ENCODE results near the gene LMTK3.
"Not testable (repeated sequence)": the region's sequence is repeated elsewhere in the genome, so short reads cannot be mapped to it uniquely, and the experiment has no call there.

The LMTK3 gene

GRCh38 chr19:48524732-48525131, 13.1 kb upstream of the LMTK3 start:
- H3K27ac ChIP-seq (ENCODE audit: insufficient read depth in 1 of 2, low read depth in 1 of 2, low read length in 2 of 2, poor library complexity in 1 of 2, severe bottlenecking in 2 of 2) = no peak overlapping the region
- WGBS (ENCODE audit: insufficient coverage) = 90% methylated on average over 5 of the region's 5 CpGs
- ChIA-PET CTCF (no interaction called here), POLR2A (no interaction called here)
- no peak overlapping the region for H3K4me3 ChIP-seq (ENCODE audit: control insufficient read depth in 1 of 7, extremely low read depth in 1 of 7, insufficient read depth in 4 of 7, low read depth in 2 of 7, low read length in 6 of 7)
- no peaks in the 10 kb centered on the region for H3K27me3 ChIP-seq (replicated peaks in 2 of 5; ENCODE audit: control insufficient read depth in 4 of 5, insufficient read depth in 5 of 5, low read length in 4 of 5)
- DNase-seq = no peak
- H3K36me3 ChIP-seq (ENCODE audit: control insufficient read depth in 4 of 4, insufficient read depth in 4 of 4, low read length in 3 of 4) = no peaks in the 10 kb centered on the region
- H3K4me1 ChIP-seq (ENCODE audit: control extremely low read depth in 1 of 4, control insufficient read depth in 4 of 4, insufficient read depth in 4 of 4, low read length in 3 of 4) = no peaks in the 10 kb centered on the region
- H3K9me3 ChIP-seq (ENCODE audit: control extremely low read depth in 1 of 5, control insufficient read depth in 4 of 5, insufficient read depth in 2 of 5, low read depth in 1 of 5, low read length in 4 of 5) = peaks cover 0 to 30% (median 12%) of the 10 kb centered on the region in 5 experiments

GRCh38 chr19:48524221-48524620, 12.6 kb upstream of the LMTK3 start:
- H3K4me3 ChIP-seq (ENCODE audit: control insufficient read depth in 1 of 7, extremely low read depth in 1 of 7, insufficient read depth in 4 of 7, low read depth in 2 of 7, low read length in 6 of 7) = no peak overlapping the region
- POLR2A ChIA-PET = no interaction called here
- no peak for DNase-seq
- H3K4me1 ChIP-seq (ENCODE audit: control extremely low read depth in 1 of 4, control insufficient read depth in 4 of 4, insufficient read depth in 4 of 4, low read length in 3 of 4) = no peaks in the 10 kb centered on the region
- H3K36me3 ChIP-seq (ENCODE audit: control insufficient read depth in 4 of 4, insufficient read depth in 4 of 4, low read length in 3 of 4) = no peaks in the 10 kb centered on the region
- CTCF ChIA-PET = interaction anchor here (0.8 kb wide), 1 partner anchor 17 kb away, joined by 4 read pairs; no protein-coding TSS in a partner anchor
- H3K27ac ChIP-seq (ENCODE audit: insufficient read depth in 1 of 2, low read depth in 1 of 2, low read length in 2 of 2, poor library complexity in 1 of 2, severe bottlenecking in 2 of 2) = no peak overlapping the region
- WGBS (ENCODE audit: insufficient coverage) = 90% methylated on average over 2 of the region's 2 CpGs
- H3K27me3 ChIP-seq (replicated peaks in 2 of 5; ENCODE audit: control insufficient read depth in 4 of 5, insufficient read depth in 5 of 5, low read length in 4 of 5) = no peaks in the 10 kb centered on the region
- H3K9me3 ChIP-seq (ENCODE audit: control extremely low read depth in 1 of 5, control insufficient read depth in 4 of 5, insufficient read depth in 2 of 5, low read depth in 1 of 5, low read length in 4 of 5) = peaks cover 0 to 30% (median 12%) of the 10 kb centered on the region in 5 experiments

DNA sequence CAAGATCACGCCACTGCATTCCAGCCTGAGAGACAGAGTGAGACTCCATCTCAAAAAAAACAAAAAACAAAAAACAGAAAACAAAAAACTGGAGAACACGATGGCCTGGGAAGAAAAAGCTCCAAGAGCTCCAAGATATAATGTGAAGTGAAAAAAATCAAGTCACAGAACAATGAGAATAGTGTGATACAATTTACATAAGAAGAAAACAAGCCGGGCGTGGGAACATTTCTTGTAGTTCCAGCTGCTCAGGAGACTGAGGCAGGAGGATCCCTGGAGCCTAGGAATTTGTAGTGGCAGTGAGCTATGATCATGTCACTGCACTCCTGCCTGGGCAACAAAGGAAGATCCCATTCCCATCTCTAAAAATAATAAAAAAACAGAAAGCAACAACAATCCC, 8.5 kb upstream of the LMTK3 start:
- Histone ChIP-seq H3K27ac (ENCODE audit: insufficient read depth in 1 of 2, low read depth in 1 of 2, low read length in 2 of 2, poor library complexity in 1 of 2, severe bottlenecking in 2 of 2) (no peak overlapping the region), H3K4me1 (ENCODE audit: control extremely low read depth in 1 of 4, control insufficient read depth in 4 of 4, insufficient read depth in 4 of 4, low read length in 3 of 4) (no peaks in the 10 kb centered on the region), H3K27me3 (replicated peaks in 2 of 5; ENCODE audit: control insufficient read depth in 4 of 5, insufficient read depth in 5 of 5, low read length in 4 of 5) (peaks cover 0 to 3% (median 0%) of the 10 kb centered on the region in 5 experiments), H3K9me3 (ENCODE audit: control extremely low read depth in 1 of 5, control insufficient read depth in 4 of 5, insufficient read depth in 2 of 5, low read depth in 1 of 5, low read length in 4 of 5) (peaks cover 0 to 10% (median 5%) of the 10 kb centered on the region in 5 experiments), H3K4me3 (ENCODE audit: control insufficient read depth in 1 of 7, extremely low read depth in 1 of 7, insufficient read depth in 4 of 7, low read depth in 2 of 7, low read length in 6 of 7) (no peak overlapping the region), H3K36me3 (ENCODE audit: control insufficient read depth in 4 of 4, insufficient read depth in 4 of 4, low read length in 3 of 4) (no peaks in the 10 kb centered on the region)
- CTCF ChIA-PET = interaction anchor here (0.6 kb wide), 4 partner anchors 26 to 1019 kb away, joined by 3 read pairs; no protein-coding TSS in a partner anchor
- POLR2A ChIA-PET = no interaction called here
- DNase-seq = no peak
- WGBS (ENCODE audit: insufficient coverage) = 81% methylated on average over 3 of the region's 4 CpGs

- WGBS (ENCODE audit: insufficient coverage) = 100% methylated on average over 4 of the region's 4 CpGs
- CTCF ChIA-PET = interaction anchor here (0.7 kb wide), 1 partner anchor 114 kb away, joined by 3 read pairs; no protein-coding TSS in a partner anchor
- H3K36me3 ChIP-seq (ENCODE audit: control insufficient read depth in 4 of 4, insufficient read depth in 4 of 4, low read length in 3 of 4); POLR2A ChIA-PET; DNase-seq; H3K27ac ChIP-seq (ENCODE audit: insufficient read depth in 1 of 2, low read depth in 1 of 2, low read length in 2 of 2, poor library complexity in 1 of 2, severe bottlenecking in 2 of 2); H3K9me3 ChIP-seq (ENCODE audit: control extremely low read depth in 1 of 5, control insufficient read depth in 4 of 5, insufficient read depth in 2 of 5, low read depth in 1 of 5, low read length in 4 of 5); H3K4me3 ChIP-seq (ENCODE audit: control insufficient read depth in 1 of 7, extremely low read depth in 1 of 7, insufficient read depth in 4 of 7, low read depth in 2 of 7, low read length in 6 of 7); H3K27me3 ChIP-seq (replicated peaks in 2 of 5; ENCODE audit: control insufficient read depth in 4 of 5, insufficient read depth in 5 of 5, low read length in 4 of 5); H3K4me1 ChIP-seq (ENCODE audit: control extremely low read depth in 1 of 4, control insufficient read depth in 4 of 4, insufficient read depth in 4 of 4, low read length in 3 of 4): not testable (repeated sequence)
These were observed 7.8 kb upstream of the LMTK3 start for GRCh38 chr19:48519426-48519825.

DNA sequence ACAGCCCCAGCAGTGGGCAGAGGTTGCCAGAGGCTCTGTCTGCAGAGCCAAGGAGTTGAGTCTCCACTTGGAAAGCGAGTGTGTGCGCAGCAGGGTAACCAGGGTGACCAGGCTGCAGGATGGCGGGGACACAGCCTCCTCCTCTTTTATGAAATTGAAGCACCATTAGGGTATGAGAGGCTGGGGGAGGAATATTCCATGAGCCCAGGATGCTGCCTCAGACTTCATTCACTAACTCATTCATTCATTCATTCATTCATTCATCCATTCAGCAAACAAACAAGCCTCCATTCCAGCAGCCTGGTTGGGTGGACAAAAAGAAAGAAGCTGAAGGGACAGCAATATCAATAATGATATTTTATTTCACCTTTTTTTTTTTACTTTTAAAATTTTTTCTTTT, 6.6 kb upstream of the LMTK3 start:
- peaks cover 0 to 5% (median 2%) of the 10 kb centered on the region in 5 experiments for H3K27me3 ChIP-seq (replicated peaks in 2 of 5; ENCODE audit: control insufficient read depth in 4 of 5, insufficient read depth in 5 of 5, low read length in 4 of 5)
- no CpG with 5 or more reads among the region's 3 CpGs for WGBS (ENCODE audit: insufficient coverage)
- H3K27ac ChIP-seq (ENCODE audit: insufficient read depth in 1 of 2, low read depth in 1 of 2, low read length in 2 of 2, poor library complexity in 1 of 2, severe bottlenecking in 2 of 2) = no peak overlapping the region
- ChIA-PET POLR2A (interaction anchor here (0.6 kb wide), 1 partner anchor 1196 kb away, joined by 6 read pairs; no protein-coding TSS in a partner anchor), CTCF (no interaction called here)
- no peak overlapping the region for H3K4me3 ChIP-seq (ENCODE audit: control insufficient read depth in 1 of 7, extremely low read depth in 1 of 7, insufficient read depth in 4 of 7, low read depth in 2 of 7, low read length in 6 of 7)
- H3K9me3 ChIP-seq (ENCODE audit: control extremely low read depth in 1 of 5, control insufficient read depth in 4 of 5, insufficient read depth in 2 of 5, low read depth in 1 of 5, low read length in 4 of 5) = no peaks in the 10 kb centered on the region
- no peaks in the 10 kb centered on the region for H3K36me3 ChIP-seq (ENCODE audit: control insufficient read depth in 4 of 4, insufficient read depth in 4 of 4, low read length in 3 of 4)
- peaks cover 0 to 7% (median 2%) of the 10 kb centered on the region in 4 experiments for H3K4me1 ChIP-seq (ENCODE audit: control extremely low read depth in 1 of 4, control insufficient read depth in 4 of 4, insufficient read depth in 4 of 4, low read length in 3 of 4)
- DNase-seq = no peak

DNA sequence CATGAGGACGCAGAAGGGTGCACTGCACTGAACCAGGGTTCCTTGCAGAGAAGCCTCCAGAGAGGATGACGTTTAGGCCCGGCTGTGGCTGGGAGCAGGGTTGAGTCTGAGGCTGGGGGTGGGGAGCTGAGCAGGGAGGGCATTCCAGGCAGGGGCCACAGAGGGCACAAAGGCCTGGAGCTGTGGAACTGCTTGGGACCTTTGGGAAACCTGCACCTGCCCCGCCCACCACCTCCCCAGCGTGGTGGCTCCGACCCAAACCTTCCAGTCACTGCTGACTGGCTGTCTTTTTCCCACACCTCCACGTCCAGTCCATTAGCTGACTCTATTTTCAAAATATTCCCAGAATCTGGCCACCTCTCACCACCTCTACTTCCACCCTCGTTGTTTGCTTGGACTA, 4.9 kb upstream of the LMTK3 start:
- CTCF ChIA-PET = interaction anchor here (1.3 kb wide), 1 partner anchor 9 kb away, joined by 3 read pairs; no protein-coding TSS in a partner anchor

DNA sequence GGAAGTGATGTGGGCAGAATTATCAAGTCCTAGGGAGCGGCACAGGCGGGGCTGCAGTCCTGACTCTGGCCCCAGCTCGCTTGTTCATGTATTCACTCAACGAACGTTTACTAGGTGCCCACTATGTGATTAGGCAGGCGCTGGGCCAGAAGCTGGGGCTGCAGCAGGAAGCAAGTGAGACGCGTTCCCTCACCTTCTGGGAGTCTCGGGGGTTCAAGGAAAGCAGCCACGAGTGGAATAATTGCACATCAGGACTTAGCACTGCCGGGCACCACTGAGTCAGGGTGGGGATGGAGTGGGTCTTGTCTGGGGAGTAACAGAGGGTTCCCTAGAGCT, 2.5 kb upstream of the LMTK3 start:
- ChIA-PET CTCF (interaction anchor here (0.7 to 1.9 kb wide), 3 partner anchors 21 to 69 kb away, joined by 3 to 6 read pairs (median 4); no protein-coding TSS in a partner anchor), POLR2A (interaction anchor here (0.5 kb wide), 1 partner anchor 67 kb away, joined by 4 read pairs; no protein-coding TSS in a partner anchor)
- Histone ChIP-seq H3K36me3 (ENCODE audit: control insufficient read depth in 4 of 4, insufficient read depth in 4 of 4, low read length in 3 of 4) (no peaks in the 10 kb centered on the region), H3K4me3 (ENCODE audit: control insufficient read depth in 1 of 7, extremely low read depth in 1 of 7, insufficient read depth in 4 of 7, low read depth in 2 of 7, low read length in 6 of 7) (peak overlapping the region in 5 of 7 experiments; percentile 57 to 84 (median 73)), H3K4me1 (ENCODE audit: control extremely low read depth in 1 of 4, control insufficient read depth in 4 of 4, insufficient read depth in 4 of 4, low read length in 3 of 4) (peaks cover 0 to 18% (median 11%) of the 10 kb centered on the region in 4 experiments), H3K27ac (ENCODE audit: insufficient read depth in 1 of 2, low read depth in 1 of 2, low read length in 2 of 2, poor library complexity in 1 of 2, severe bottlenecking in 2 of 2) (no peak overlapping the region), H3K27me3 (replicated peaks in 2 of 5; ENCODE audit: control insufficient read depth in 4 of 5, insufficient read depth in 5 of 5, low read length in 4 of 5) (peaks cover 6 to 28% (median 16%) of the 10 kb centered on the region in 5 experiments), H3K9me3 (ENCODE audit: control extremely low read depth in 1 of 5, control insufficient read depth in 4 of 5, insufficient read depth in 2 of 5, low read depth in 1 of 5, low read length in 4 of 5) (no peaks in the 10 kb centered on the region)
- no peak for DNase-seq
- WGBS (ENCODE audit: insufficient coverage) = 51% methylated on average over 8 of the region's 11 CpGs

More for the DNA sequence above, 4.9 kb upstream of the LMTK3 start:
- 93% methylated on average over 8 of the region's 8 CpGs for WGBS (ENCODE audit: insufficient coverage)
- DNase-seq = no peak
- POLR2A ChIA-PET = interaction anchor here (0.6 kb wide), 1 partner anchor 1470 kb away, joined by 3 read pairs; no protein-coding TSS in a partner anchor
- peaks cover 0 to 8% (median 6%) of the 10 kb centered on the region in 4 experiments for H3K4me1 ChIP-seq (ENCODE audit: control extremely low read depth in 1 of 4, control insufficient read depth in 4 of 4, insufficient read depth in 4 of 4, low read length in 3 of 4)
- no peak overlapping the region for H3K27ac ChIP-seq (ENCODE audit: insufficient read depth in 1 of 2, low read depth in 1 of 2, low read length in 2 of 2, poor library complexity in 1 of 2, severe bottlenecking in 2 of 2)
- no peak overlapping the region for H3K4me3 ChIP-seq (ENCODE audit: control insufficient read depth in 1 of 7, extremely low read depth in 1 of 7, insufficient read depth in 4 of 7, low read depth in 2 of 7, low read length in 6 of 7)
- H3K9me3 ChIP-seq (ENCODE audit: control extremely low read depth in 1 of 5, control insufficient read depth in 4 of 5, insufficient read depth in 2 of 5, low read depth in 1 of 5, low read length in 4 of 5) = no peaks in the 10 kb centered on the region
- H3K27me3 ChIP-seq (replicated peaks in 2 of 5; ENCODE audit: control insufficient read depth in 4 of 5, insufficient read depth in 5 of 5, low read length in 4 of 5) = peaks cover 6 to 19% (median 14%) of the 10 kb centered on the region in 5 experiments
- H3K36me3 ChIP-seq (ENCODE audit: control insufficient read depth in 4 of 4, insufficient read depth in 4 of 4, low read length in 3 of 4) = no peaks in the 10 kb centered on the region
